ENCODE results near the gene SLC2A13.

DNA sequence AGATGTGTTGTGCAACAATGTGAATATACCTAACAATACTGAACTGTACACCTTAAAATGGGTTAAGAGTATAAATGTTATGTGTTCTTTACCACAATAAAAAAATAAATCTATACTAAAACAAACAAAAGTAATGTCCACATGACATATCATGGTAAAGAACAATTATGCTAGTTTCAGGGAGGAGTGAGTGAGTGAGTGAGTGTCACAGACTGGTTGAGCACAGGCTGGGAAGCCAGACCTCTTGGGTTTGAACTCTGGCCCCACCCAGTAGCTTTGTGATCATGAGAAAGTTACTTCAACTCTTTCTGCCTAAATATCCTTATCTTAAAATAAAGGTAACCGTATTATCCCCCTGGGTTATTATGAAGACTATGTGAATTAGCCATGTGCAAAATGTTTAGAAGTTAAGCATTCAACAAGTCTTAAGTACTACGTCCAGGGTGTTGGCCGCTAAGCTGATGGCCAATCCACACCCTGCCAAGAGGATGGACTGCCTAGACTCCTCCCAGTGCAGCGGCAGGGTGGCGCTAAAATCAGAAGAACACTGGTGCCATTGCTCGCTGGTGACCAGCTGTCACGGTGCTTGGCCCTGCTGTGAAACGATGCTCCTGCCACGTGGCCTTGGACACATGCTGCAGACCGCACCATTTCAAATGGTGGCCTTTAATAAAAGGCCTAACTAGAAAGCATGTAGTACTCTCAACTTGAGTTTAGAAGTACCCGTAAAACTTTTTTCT is 7.3 kb downstream of the SLC2A13 start:
- TF ChIP-seq, protein P1, sequence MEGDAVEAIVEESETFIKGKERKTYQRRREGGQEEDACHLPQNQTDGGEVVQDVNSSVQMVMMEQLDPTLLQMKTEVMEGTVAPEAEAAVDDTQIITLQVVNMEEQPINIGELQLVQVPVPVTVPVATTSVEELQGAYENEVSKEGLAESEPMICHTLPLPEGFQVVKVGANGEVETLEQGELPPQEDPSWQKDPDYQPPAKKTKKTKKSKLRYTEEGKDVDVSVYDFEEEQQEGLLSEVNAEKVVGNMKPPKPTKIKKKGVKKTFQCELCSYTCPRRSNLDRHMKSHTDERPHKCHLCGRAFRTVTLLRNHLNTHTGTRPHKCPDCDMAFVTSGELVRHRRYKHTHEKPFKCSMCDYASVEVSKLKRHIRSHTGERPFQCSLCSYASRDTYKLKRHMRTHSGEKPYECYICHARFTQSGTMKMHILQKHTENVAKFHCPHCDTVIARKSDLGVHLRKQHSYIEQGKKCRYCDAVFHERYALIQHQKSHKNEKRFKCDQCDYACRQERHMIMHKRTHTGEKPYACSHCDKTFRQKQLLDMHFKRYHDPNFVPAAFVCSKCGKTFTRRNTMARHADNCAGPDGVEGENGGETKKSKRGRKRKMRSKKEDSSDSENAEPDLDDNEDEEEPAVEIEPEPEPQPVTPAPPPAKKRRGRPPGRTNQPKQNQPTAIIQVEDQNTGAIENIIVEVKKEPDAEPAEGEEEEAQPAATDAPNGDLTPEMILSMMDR (IDR thresholded peaks at IDR 0.05), result no peak
- TF ChIP-seq POLR2AphosphoS5 (IDR thresholded peaks at IDR 0.05; ENCODE audit: low read depth, low read length), result no peak
- TF ChIP-seq, protein P2, sequence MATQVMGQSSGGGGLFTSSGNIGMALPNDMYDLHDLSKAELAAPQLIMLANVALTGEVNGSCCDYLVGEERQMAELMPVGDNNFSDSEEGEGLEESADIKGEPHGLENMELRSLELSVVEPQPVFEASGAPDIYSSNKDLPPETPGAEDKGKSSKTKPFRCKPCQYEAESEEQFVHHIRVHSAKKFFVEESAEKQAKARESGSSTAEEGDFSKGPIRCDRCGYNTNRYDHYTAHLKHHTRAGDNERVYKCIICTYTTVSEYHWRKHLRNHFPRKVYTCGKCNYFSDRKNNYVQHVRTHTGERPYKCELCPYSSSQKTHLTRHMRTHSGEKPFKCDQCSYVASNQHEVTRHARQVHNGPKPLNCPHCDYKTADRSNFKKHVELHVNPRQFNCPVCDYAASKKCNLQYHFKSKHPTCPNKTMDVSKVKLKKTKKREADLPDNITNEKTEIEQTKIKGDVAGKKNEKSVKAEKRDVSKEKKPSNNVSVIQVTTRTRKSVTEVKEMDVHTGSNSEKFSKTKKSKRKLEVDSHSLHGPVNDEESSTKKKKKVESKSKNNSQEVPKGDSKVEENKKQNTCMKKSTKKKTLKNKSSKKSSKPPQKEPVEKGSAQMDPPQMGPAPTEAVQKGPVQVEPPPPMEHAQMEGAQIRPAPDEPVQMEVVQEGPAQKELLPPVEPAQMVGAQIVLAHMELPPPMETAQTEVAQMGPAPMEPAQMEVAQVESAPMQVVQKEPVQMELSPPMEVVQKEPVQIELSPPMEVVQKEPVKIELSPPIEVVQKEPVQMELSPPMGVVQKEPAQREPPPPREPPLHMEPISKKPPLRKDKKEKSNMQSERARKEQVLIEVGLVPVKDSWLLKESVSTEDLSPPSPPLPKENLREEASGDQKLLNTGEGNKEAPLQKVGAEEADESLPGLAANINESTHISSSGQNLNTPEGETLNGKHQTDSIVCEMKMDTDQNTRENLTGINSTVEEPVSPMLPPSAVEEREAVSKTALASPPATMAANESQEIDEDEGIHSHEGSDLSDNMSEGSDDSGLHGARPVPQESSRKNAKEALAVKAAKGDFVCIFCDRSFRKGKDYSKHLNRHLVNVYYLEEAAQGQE (IDR thresholded peaks at IDR 0.05; ENCODE audit: insufficient read depth in 1 of 2, low read depth in 2 of 2, low read length in 1 of 2), result no peak
